H1 (cell line): ENCODE results near the gene SNX17. TPM values are rescaled to one million over a fixed set of nuclear protein-coding genes. Genes with fewer than 3 reads are reported as not detected.

Experiments
- CTCF ChIA-PET: fragments of 300-600 bp; sonication (Branson Sonifier 250); formaldehyde crosslinking; loops from one replicate; lab custom pipeline; 2021; ENCODE audit not compliant: partially characterized antibody; lab: Charles Lee
- POLR2A ChIA-PET: fragments of 300-600 bp; sonication (Branson Sonifier 250); formaldehyde crosslinking; loops from one replicate; lab custom pipeline; 2021; ENCODE audit warnings: inconsistent platforms; ENCODE audit not compliant: partially characterized antibody; lab: Charles Lee
- DNase-seq, 2 experiments: peaks; one replicate each; pipeline versions ENCODE4 v3.0.0 to v3.0.0-alpha.2; 2010 to 2022; ENCODE audit warnings: low spot score in 2 of 2, low read depth in 1 of 2, mixed read lengths in 1 of 2
- FAIRE-seq: peaks from 2 replicates; lab custom pipeline; 2011; peaks lifted over from hg19 to GRCh38; lab: Jason Lieb, UNC
- H2AFZ ChIP-seq: 2 replicates; pipeline ENCODE4 v1.8.1; 2012; ENCODE audit warnings: low read length, inconsistent platforms
- H2AK5ac ChIP-seq: 2 replicates; pipeline ENCODE4 v1.6.1; 2013; ENCODE audit warnings: low read depth, low read length
- H2BK120ac ChIP-seq: replicated peaks from 2 replicates; pipeline ENCODE3; 2013; ENCODE audit warnings: low read depth, low read length, inconsistent platforms
- H2BK12ac ChIP-seq: 2 replicates; pipeline ENCODE4 v1.6.1; 2013; ENCODE audit warnings: low read depth, low read length
- H2BK15ac ChIP-seq: 2 replicates; pipeline ENCODE4 v1.6.1; 2013; ENCODE audit warnings: low read length
- H2BK20ac ChIP-seq: 2 replicates; pipeline ENCODE4 v1.6.1; 2013; ENCODE audit warnings: low read length
- H2BK5ac ChIP-seq: 2 replicates; pipeline ENCODE4 v1.6.1; 2013; ENCODE audit warnings: low read depth, low read length
- H3K14ac ChIP-seq: 2 replicates; pipeline ENCODE4 v1.6.1; 2013; ENCODE audit warnings: inconsistent platforms; ENCODE audit not compliant: insufficient read length
- H3K18ac ChIP-seq: 2 replicates; pipeline ENCODE4 v1.6.1; 2013; ENCODE audit warnings: low read length; ENCODE audit errors: extremely low read depth
- H3K23ac ChIP-seq: 2 replicates; pipeline ENCODE4 v1.6.1; 2013; ENCODE audit warnings: inconsistent platforms; ENCODE audit not compliant: insufficient read length
- H3K23me2 ChIP-seq: 2 replicates; pipeline ENCODE4 v1.6.1; 2013; ENCODE audit warnings: low read depth, low read length
- H3K27ac ChIP-seq: 2 replicates; pipeline ENCODE4 v1.6.1; 2011; ENCODE audit warnings: low read depth, low read length, inconsistent platforms
- H3K27me3 ChIP-seq, 4 experiments: replicated peaks in 1 of 4; 1 replicate in 1 of 4; 2 replicates in 3 of 4; pipeline versions ENCODE4 v1.6.1 to v1.8.1; 2011 to 2013; ENCODE audit warnings: low read length in 3 of 4, mild to moderate bottlenecking in 3 of 4, inconsistent platforms in 2 of 4, mixed read lengths in 2 of 4, moderate library complexity in 1 of 4; ENCODE audit not compliant: control insufficient read depth in 3 of 4, insufficient read depth in 3 of 4; ENCODE audit errors: extremely low read depth in 1 of 4
- H3K36me3 ChIP-seq, 4 experiments: 2 replicates each; pipeline versions ENCODE4 v1.6.1 to v1.8.1; 2011 to 2013; ENCODE audit warnings: mild to moderate bottlenecking in 4 of 4, low read length in 3 of 4, moderate library complexity in 2 of 4, control low read depth in 1 of 4, inconsistent platforms in 1 of 4; ENCODE audit not compliant: insufficient read depth in 4 of 4, control insufficient read depth in 2 of 4
- H3K4ac ChIP-seq: replicated peaks from 2 replicates; pipeline ENCODE3; 2013; ENCODE audit warnings: low read length, low read depth, mixed read lengths, inconsistent platforms; ENCODE audit not compliant: insufficient read length
- H3K4me1 ChIP-seq, 4 experiments: replicated peaks in 1 of 4; 1 replicate in 1 of 4; 2 replicates in 3 of 4; pipeline versions ENCODE4 v1.6.1 to v1.8.1; 2011 to 2013; ENCODE audit warnings: low read length in 3 of 4, inconsistent platforms in 2 of 4, mixed read lengths in 1 of 4; ENCODE audit not compliant: insufficient read depth in 4 of 4, control insufficient read depth in 3 of 4
- H3K4me2 ChIP-seq, 2 experiments: 2 replicates each; pipeline versions ENCODE4 v1.6.1 to v1.8.1; 2011 to 2013; ENCODE audit warnings: low read depth in 2 of 2, low read length in 2 of 2, control low read depth in 1 of 2, inconsistent platforms in 1 of 2, mild to moderate bottlenecking in 1 of 2; ENCODE audit not compliant: insufficient read depth in 1 of 2
- H3K4me3 ChIP-seq, 4 experiments: fragments of 200-600, 300-600 bp in 1 of 4; sonication (generic), shearing (Covaris generic), sonication (Bioruptor Twin) in 1 of 4; 2 replicates each; pipeline versions ENCODE4 v1.5.1 to v1.8.1; 2011 to 2016; ENCODE audit warnings: low read length in 4 of 4, low read depth in 3 of 4, control low read depth in 2 of 4, inconsistent platforms in 2 of 4, mild to moderate bottlenecking in 2 of 4, mixed read lengths in 1 of 4, moderate library complexity in 1 of 4; ENCODE audit not compliant: insufficient read depth in 2 of 4; ENCODE audit errors: extremely low read depth in 1 of 4
- H3K56ac ChIP-seq: replicated peaks from 2 replicates; pipeline ENCODE3; 2013; ENCODE audit warnings: low read depth, mild to moderate bottlenecking, mixed read lengths, low read length, inconsistent platforms; ENCODE audit not compliant: insufficient read length
- H3K79me1 ChIP-seq: 2 replicates; pipeline ENCODE4 v1.6.1; 2013; ENCODE audit warnings: low read depth, low read length, control low read depth
- H3K79me2 ChIP-seq, 2 experiments: 2 replicates each; pipeline versions ENCODE4 v1.6.1 to v1.8.1; 2012 to 2013; ENCODE audit warnings: low read length in 2 of 2, mild to moderate bottlenecking in 2 of 2, inconsistent platforms in 1 of 2; ENCODE audit not compliant: insufficient read depth in 2 of 2, control insufficient read depth in 1 of 2
- H3K9ac ChIP-seq, 4 experiments: replicated peaks in 1 of 4; 1 replicate in 1 of 4; 2 replicates in 3 of 4; pipeline versions ENCODE4 v1.6.1 to v1.8.1; 2011 to 2013; ENCODE audit warnings: low read depth in 3 of 4, low read length in 3 of 4, control low read depth in 2 of 4, mild to moderate bottlenecking in 2 of 4, moderate library complexity in 2 of 4, inconsistent platforms in 1 of 4; ENCODE audit errors: extremely low read depth in 1 of 4
- H3K9me3 ChIP-seq, 2 experiments: 2 replicates each; pipeline versions ENCODE4 v1.6.1 to v1.8.1; 2012 to 2013; ENCODE audit warnings: mild to moderate bottlenecking in 2 of 2, moderate library complexity in 2 of 2, control low read depth in 1 of 2, inconsistent platforms in 1 of 2, low read depth in 1 of 2, low read length in 1 of 2, mixed read lengths in 1 of 2; ENCODE audit not compliant: insufficient read depth in 2 of 2
- H4K20me1 ChIP-seq, 2 experiments: replicated peaks in 1 of 2; 2 replicates each; pipeline versions ENCODE3 to v1.8.1; 2011 to 2013; ENCODE audit warnings: inconsistent platforms in 2 of 2, low read length in 2 of 2, mild to moderate bottlenecking in 1 of 2; ENCODE audit not compliant: insufficient read depth in 2 of 2, control insufficient read depth in 1 of 2
- H4K5ac ChIP-seq: 2 replicates; pipeline ENCODE4 v1.6.1; 2013; ENCODE audit warnings: low read length, low read depth, mixed read lengths, inconsistent platforms; ENCODE audit not compliant: insufficient read length
- H4K8ac ChIP-seq: 2 replicates; pipeline ENCODE4 v1.8.0; 2013; ENCODE audit warnings: mild to moderate bottlenecking, moderate library complexity, low read length, inconsistent platforms; ENCODE audit not compliant: insufficient read depth; ENCODE audit errors: extremely low read depth
- H4K91ac ChIP-seq: replicated peaks from 2 replicates; pipeline ENCODE3; 2013; ENCODE audit warnings: low read length, mixed read lengths, inconsistent platforms; ENCODE audit not compliant: insufficient read length
- BRCA1 ChIP-seq: IDR thresholded peaks from 2 replicates; pipeline ENCODE4 v1.6.1; 2012; ENCODE audit warnings: low read depth, low read length, improper control_type of control experiment
- CREB1 ChIP-seq: IDR thresholded peaks from 2 replicates; pipeline ENCODE4 v1.6.1; 2012; ENCODE audit warnings: inconsistent platforms
- HDAC2 ChIP-seq, 2 experiments: fragments of 300-600 bp in 1 of 2; sonication (generic) in 1 of 2; IDR thresholded peaks; 2 replicates each; pipeline ENCODE4 v1.6.1; 2011 to 2012; ENCODE audit warnings: low read depth in 2 of 2, low read length in 2 of 2, mild to moderate bottlenecking in 2 of 2, moderate library complexity in 2 of 2, borderline replicate concordance in 1 of 2, inconsistent platforms in 1 of 2
- KDM1A ChIP-seq: fragments of 200-600, 300-600 bp; sonication (generic); IDR thresholded peaks from 2 replicates; pipeline ENCODE4 v1.7.1; 2016; ENCODE audit warnings: mild to moderate bottlenecking, low read length, borderline replicate concordance
- KDM4A ChIP-seq: IDR thresholded peaks from one replicate; pipeline ENCODE4 v1.7.1; 2012; ENCODE audit warnings: low read depth, mild to moderate bottlenecking, moderate library complexity, low read length, inconsistent platforms; ENCODE audit not compliant: severe bottlenecking
- MAX ChIP-seq: IDR thresholded peaks from 2 replicates; pipeline ENCODE4 v1.6.1; 2012; ENCODE audit warnings: inconsistent platforms
- POLR2A ChIP-seq, 2 experiments: IDR thresholded peaks; 1 replicate in 1 of 2; 2 replicates in 1 of 2; pipeline ENCODE4 v1.6.1; 2011; ENCODE audit warnings: low read depth in 2 of 2, low read length in 2 of 2, mild to moderate bottlenecking in 2 of 2; ENCODE audit errors: control extremely low read depth in 1 of 2
- POU5F1 ChIP-seq: IDR thresholded peaks from 2 replicates; pipeline ENCODE4 v1.6.1; 2011; ENCODE audit warnings: low read depth, mild to moderate bottlenecking, low read length, moderate library complexity
- RAD21 ChIP-seq, 2 experiments: IDR thresholded peaks in 1 of 2; conservative IDR thresholded peaks in 1 of 2; 2 replicates each; pipeline ENCODE4 v1.6.1; 2011; ENCODE audit warnings: low read depth in 2 of 2, low read length in 2 of 2, improper control_type of control experiment in 1 of 2, inconsistent platforms in 1 of 2, mild to moderate bottlenecking in 1 of 2, moderate library complexity in 1 of 2
- RNF2 ChIP-seq: fragments of 200-900, 300-1000 bp; sonication (generic); IDR thresholded peaks from 2 replicates; pipeline ENCODE4 v1.7.1; 2016; ENCODE audit warnings: borderline replicate concordance, low read depth, mild to moderate bottlenecking, antibody characterized with exemption, low read length; ENCODE audit not compliant: poor library complexity, severe bottlenecking; ENCODE audit errors: missing control alignments
- SIX5 ChIP-seq: IDR thresholded peaks from 2 replicates; pipeline ENCODE4 v1.6.1; 2011; ENCODE audit warnings: mild to moderate bottlenecking, low read depth, low read length
- TAF1 ChIP-seq: IDR thresholded peaks from 2 replicates; pipeline ENCODE4 v1.6.1; 2011; ENCODE audit warnings: mild to moderate bottlenecking, low read depth, low read length
- TBP ChIP-seq: IDR thresholded peaks from 2 replicates; pipeline ENCODE4 v1.6.1; 2011; ENCODE audit warnings: low read depth, low read length, improper control_type of control experiment
- TCF12 ChIP-seq: IDR thresholded peaks from 2 replicates; pipeline ENCODE4 v1.6.1; 2011; ENCODE audit warnings: low read depth, mild to moderate bottlenecking, low read length
- YY1 ChIP-seq: IDR thresholded peaks from 2 replicates; pipeline ENCODE4 v1.6.1; 2011; ENCODE audit warnings: low read depth, mild to moderate bottlenecking, low read length
- WGBS, 2 experiments: shearing (Covaris generic) in 1 of 2; methylation state at CpG; one replicate each; pipeline versions ENCODE4 v1.1.6 to v1.1.7; 2013 to 2015; ENCODE audit warnings: low lambda C conversion rate in 2 of 2, mixed read lengths in 2 of 2, inconsistent platforms in 1 of 2, low coverage in 1 of 2, missing lambda C conversion rate in 1 of 2; ENCODE audit not compliant: insufficient replicate concordance in 2 of 2, insufficient coverage in 1 of 2, insufficient read length in 1 of 2; ENCODE audit errors: extremely low coverage in 1 of 2, missing lambda C conversion rate in 1 of 2; 5-methylcytosine and 5-hydroxymethylcytosine counted together
- polyA plus RNA-seq, 7 experiments: library from polyadenylated mRNA; depleted of rRNA in 3 of 7; stranded (reverse) in 5 of 7; unstranded in 2 of 7; fragments of >200 nt in 5 of 7; fragments of 200-250 nt in 2 of 7; gene quantifications; 1 replicate in 5 of 7; 2 replicates in 1 of 7; 4 replicates in 1 of 7; pipeline versions ENCODE4 v1.2.1 to v1.2.3, GENCODE V29; 2011 to 2013; ENCODE audit warnings: missing spikeins in 2 of 7, mixed read lengths in 2 of 7
- total RNA-seq: library from RNA; stranded (reverse); fragmentation: NEBNext Ultra II Directional; extraction: Animal tissue kit (Norgen Biotek cat#: 25700); gene quantifications from 2 replicates; pipeline ENCODE4 v1.2.1, GENCODE V29; 2021

Gene SNX17
- total and polyA plus RNA-seq, 2 of the 8 experiments (the other 6 are each of a cell fraction or from before 2014, with no cell fraction given): 54.9 to 66.2 TPM

- Histone ChIP-seq H3K14ac (no peak overlapping the region), H3K9ac (no peak overlapping the region), H4K20me1 (no peaks in the 10 kb centered on the region), H4K91ac (no peak overlapping the region), H2BK5ac (no peak overlapping the region), H3K4me3 (no peak overlapping the region), H3K79me2 (no peaks in the 10 kb centered on the region), H3K4me2 (no peak overlapping the region), H2BK12ac (no peak overlapping the region), H3K4me1 (no peaks in the 10 kb centered on the region), H4K8ac (no peak overlapping the region), H2BK120ac (no peak overlapping the region), H3K23me2 (no peaks in the 10 kb centered on the region; the same call in 1 of the 2 replicates), H3K27ac (no peak overlapping the region), H2AK5ac (no peak overlapping the region), H2BK15ac (no peak overlapping the region), H3K27me3 (no peaks in the 10 kb centered on the region), H3K23ac (no peak overlapping the region), H4K5ac (no peak overlapping the region), H3K36me3 (no peaks in the 10 kb centered on the region), H3K79me1 (no peaks in the 10 kb centered on the region), H3K56ac (no peak overlapping the region), H3K18ac (no peak overlapping the region), H2AFZ (no peak overlapping the region), H3K9me3 (no peaks in the 10 kb centered on the region), H2BK20ac (no peak overlapping the region), H3K4ac (no peak overlapping the region)
- FAIRE-seq (no peak), DNase-seq (no peak)
- ChIA-PET POLR2A (interaction anchor here (1.1 kb wide), 1 partner anchor 12 kb away, joined by 4 read pairs; the partner anchor contains the start of gene NRBP1), CTCF (no interaction called here)
- WGBS, 2 experiments: 95% methylated on average over 6 of the region's 6 CpGs; no CpG with 5 or more reads in 1 of the 2 experiments
- TF ChIP-seq KDM4A: no peak
- no peak for TF ChIP-seq CREB1
- TF ChIP-seq RAD21 (IDR thresholded peaks at IDR 0.05 in 1 of 2, conservative IDR thresholded peaks at IDR 0.05 in 1 of 2; ENCODE audit: low read depth in 2 of 2, low read length in 2 of 2): no peak
- TF ChIP-seq POLR2A (IDR thresholded peaks at IDR 0.05; ENCODE audit: control extremely low read depth in 1 of 2, low read depth in 2 of 2, low read length in 2 of 2): no peak
- no peak for TF ChIP-seq TCF12
- no peak for TF ChIP-seq SIX5
- TF ChIP-seq TAF1: no peak
- TF ChIP-seq MAX: no peak
- TF ChIP-seq HDAC2 (IDR thresholded peaks at IDR 0.05; ENCODE audit: borderline replicate concordance in 1 of 2, low read depth in 2 of 2, low read length in 2 of 2): no peak
- no peak for TF ChIP-seq KDM1A
- TF ChIP-seq TBP: no peak
- no peak for TF ChIP-seq YY1
- no peak for TF ChIP-seq POU5F1
- TF ChIP-seq BRCA1: no peak
- no peak for TF ChIP-seq RNF2
Measured at GRCh38 chr2:27416151-27416550, 45.7 kb downstream of the SNX17 start.
